ENCODE results near the gene LMAN2L. TPM values are rescaled to one million over a fixed set of nuclear protein-coding genes. Genes with fewer than 3 reads are reported as not detected.

Gene LMAN2L
- total RNA-seq, 1 donor = 31.1 TPM

GRCh38 chr2:96689431-96689991, 50.4 kb downstream of the LMAN2L start:
- no peak for DNase-seq (ENCODE audit: low read depth)
- TF ChIP-seq CTCF (IDR thresholded peaks at IDR 0.05; ENCODE audit: insufficient read depth, low read depth, low read length) = no peak
- H3K4me3 ChIP-seq (ENCODE audit: low read depth, low read length) = no peak overlapping the region

GRCh38 chr2:96688649-96689430, 51.0 kb downstream of the LMAN2L start:
- no peak for DNase-seq (ENCODE audit: low read depth)
- H3K4me3 ChIP-seq (ENCODE audit: low read depth, low read length) = no peak overlapping the region
- TF ChIP-seq CTCF (IDR thresholded peaks at IDR 0.05; ENCODE audit: insufficient read depth, low read depth, low read length) = no peak

GRCh38 chr2:96687711-96688640, 51.9 kb downstream of the LMAN2L start:
- TF ChIP-seq CTCF (IDR thresholded peaks at IDR 0.05; ENCODE audit: insufficient read depth, low read depth, low read length) = no peak
- H3K4me3 ChIP-seq (ENCODE audit: low read depth, low read length) = no peak overlapping the region
- DNase-seq (ENCODE audit: low read depth) = no peak

- TF ChIP-seq CTCF (IDR thresholded peaks at IDR 0.05; ENCODE audit: insufficient read depth, low read depth, low read length) = no peak
- no peak for DNase-seq (ENCODE audit: low read depth)
- H3K4me3 ChIP-seq (ENCODE audit: low read depth, low read length) = no peak overlapping the region
Observed at GRCh38 chr2:96687266-96687665, 52.6 kb downstream of the LMAN2L start.

- TF ChIP-seq CTCF (IDR thresholded peaks at IDR 0.05; ENCODE audit: insufficient read depth, low read depth, low read length) = no peak
- no peak overlapping the region for H3K4me3 ChIP-seq (ENCODE audit: low read depth, low read length)
- peak; percentile 58 for DNase-seq (ENCODE audit: low read depth)
Observed at GRCh38 chr2:96685577-96686459, 54.0 kb downstream of the LMAN2L start.

Measured in fibroblast of villous mesenchyme (primary cell).